WI38 (cell line): ENCODE results near the gene S100A2.
A peak's percentile ranks its signal among the peaks of the same experiment; 100 is the strongest.

ENCODE experiments used
- H3K4me3 ChIP-seq: 2 replicates; pipeline ENCODE4 v1.5.1; 2011; ENCODE audit warnings: low read depth, mild to moderate bottlenecking, control low read depth, low read length
- TF ChIP-seq, protein P1 (sequence below): IDR thresholded peaks from 2 replicates; pipeline ENCODE4 v1.5.1; 2012; ENCODE audit warnings: low read depth, mild to moderate bottlenecking, control low read depth, low read length

S100A2 gene

GRCh38 chr1:153612111-153612754, 46.6 kb upstream of the S100A2 start:
- TF ChIP-seq, protein P1, sequence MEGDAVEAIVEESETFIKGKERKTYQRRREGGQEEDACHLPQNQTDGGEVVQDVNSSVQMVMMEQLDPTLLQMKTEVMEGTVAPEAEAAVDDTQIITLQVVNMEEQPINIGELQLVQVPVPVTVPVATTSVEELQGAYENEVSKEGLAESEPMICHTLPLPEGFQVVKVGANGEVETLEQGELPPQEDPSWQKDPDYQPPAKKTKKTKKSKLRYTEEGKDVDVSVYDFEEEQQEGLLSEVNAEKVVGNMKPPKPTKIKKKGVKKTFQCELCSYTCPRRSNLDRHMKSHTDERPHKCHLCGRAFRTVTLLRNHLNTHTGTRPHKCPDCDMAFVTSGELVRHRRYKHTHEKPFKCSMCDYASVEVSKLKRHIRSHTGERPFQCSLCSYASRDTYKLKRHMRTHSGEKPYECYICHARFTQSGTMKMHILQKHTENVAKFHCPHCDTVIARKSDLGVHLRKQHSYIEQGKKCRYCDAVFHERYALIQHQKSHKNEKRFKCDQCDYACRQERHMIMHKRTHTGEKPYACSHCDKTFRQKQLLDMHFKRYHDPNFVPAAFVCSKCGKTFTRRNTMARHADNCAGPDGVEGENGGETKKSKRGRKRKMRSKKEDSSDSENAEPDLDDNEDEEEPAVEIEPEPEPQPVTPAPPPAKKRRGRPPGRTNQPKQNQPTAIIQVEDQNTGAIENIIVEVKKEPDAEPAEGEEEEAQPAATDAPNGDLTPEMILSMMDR: no peak
- H3K4me3 ChIP-seq: peak overlapping the region; percentile 94

GRCh38 chr1:153611356-153611755, 45.7 kb upstream of the S100A2 start:
- TF ChIP-seq, protein P1: no peak
- peak overlapping the region; percentile 94 for H3K4me3 ChIP-seq

DNA sequence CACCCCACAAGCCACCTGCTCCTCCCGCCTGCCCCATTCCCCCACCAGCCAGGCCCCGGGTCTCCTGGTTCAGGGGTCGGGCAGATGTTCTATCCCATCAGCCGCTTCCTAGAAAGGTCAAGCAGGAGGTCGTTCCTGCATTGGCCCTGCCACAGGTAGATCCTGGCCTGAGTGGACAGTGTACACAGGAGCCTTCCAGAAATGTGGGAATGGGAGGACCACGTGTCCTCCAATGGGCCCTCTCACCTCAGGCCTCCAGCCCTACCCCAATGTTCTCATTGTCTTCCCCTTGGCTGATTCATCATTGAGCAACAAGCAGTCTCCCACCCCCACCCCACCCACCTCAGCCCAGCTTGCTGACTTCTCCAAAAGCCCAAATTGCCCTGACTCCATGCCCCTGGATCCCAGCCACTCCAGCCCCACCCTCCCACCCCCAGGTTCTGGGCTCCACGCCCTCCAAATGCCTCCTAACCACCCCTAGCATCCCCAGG, 45.2 kb upstream of the S100A2 start:
- TF ChIP-seq, protein P1: no peak
- peak overlapping the region; percentile 94 for H3K4me3 ChIP-seq

DNA sequence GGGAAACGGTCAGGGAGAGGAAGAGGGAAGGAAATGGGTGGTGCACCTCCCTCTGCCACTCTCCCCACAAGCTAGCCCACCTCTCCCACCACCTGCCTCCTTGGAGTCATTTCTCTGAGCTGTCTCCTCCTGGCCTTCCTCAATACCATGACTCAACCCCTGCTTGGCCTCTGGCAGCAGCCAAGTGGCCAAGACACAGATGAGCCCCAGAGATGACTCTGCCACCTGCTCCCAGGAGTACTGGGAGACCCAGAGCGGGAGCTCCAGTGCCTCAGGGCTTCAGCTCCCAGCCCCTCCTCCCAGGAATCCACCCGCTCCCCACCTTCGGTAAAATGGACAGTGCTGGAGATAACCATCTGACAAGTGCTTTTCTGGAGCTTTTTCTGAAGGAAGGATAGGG, 44.7 kb upstream of the S100A2 start:
- H3K4me3 ChIP-seq: peak overlapping the region; percentile 2; the same call in 1 of the 2 replicates
- TF ChIP-seq, protein P1: no peak

GRCh38 chr1:153609585-153609907, 43.9 kb upstream of the S100A2 start:
- H3K4me3 ChIP-seq: no peak overlapping the region
- TF ChIP-seq, protein P1: no peak

DNA sequence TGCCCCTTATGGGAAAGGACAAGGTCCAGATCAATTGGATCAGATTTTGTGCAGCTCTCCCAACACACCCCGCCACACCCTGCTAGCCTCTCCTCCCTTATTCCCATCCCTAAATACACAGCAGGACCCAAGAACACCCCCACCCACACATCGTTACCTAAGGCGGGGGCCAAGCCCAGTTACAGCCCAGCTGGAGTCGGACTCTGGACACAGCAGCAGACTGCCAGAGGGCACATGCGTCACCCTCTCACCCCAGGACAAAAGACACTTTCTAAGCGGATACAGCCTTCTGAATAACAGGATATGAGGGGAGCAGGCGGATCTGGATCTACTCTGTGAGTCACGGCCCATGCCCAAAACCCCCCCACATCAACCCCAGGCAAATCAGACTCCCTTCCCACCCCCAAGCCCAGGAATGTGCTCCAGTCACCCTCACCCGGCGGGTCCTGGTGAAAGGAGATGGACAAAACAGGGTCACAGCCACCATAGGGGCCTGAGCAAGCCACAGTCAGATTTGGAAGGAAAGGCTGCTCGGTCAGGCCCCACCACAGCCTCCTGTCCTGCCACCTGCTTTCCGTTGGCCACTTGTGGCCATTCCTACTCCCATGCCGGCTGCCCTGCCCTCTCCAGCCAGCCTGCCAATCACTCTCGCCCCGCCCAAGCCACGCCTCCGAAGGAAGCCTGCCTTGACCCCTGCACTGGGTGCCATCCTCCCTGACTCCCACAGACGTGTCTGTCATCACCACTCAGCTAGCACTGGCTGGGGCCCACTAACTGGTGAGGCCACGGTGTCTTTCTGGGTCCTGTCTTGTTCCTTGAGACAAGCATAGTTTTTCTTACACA, 43.3 kb upstream of the S100A2 start:
- peak overlapping the region; percentile 69 for H3K4me3 ChIP-seq

More for the DNA sequence above, 43.3 kb upstream of the S100A2 start:
- TF ChIP-seq, protein P1: no peak
